ENCODE measurements around the gene IGFBP1.

IGFBP1 gene

GRCh38 chr7:45940939-45941338 lies 52.7 kb downstream of the IGFBP1 start:
- no peak for DNase-seq

All from NCI-H187 treated with DMSO at 0.1 percent for 48 hours (cell line).